ENCODE data around the gene KIAA1671. TPM values are rescaled to one million over a fixed set of nuclear protein-coding genes. Genes with fewer than 3 reads are reported as not detected.

KIAA1671 gene
- polyA plus RNA-seq, 1 donor (not counting 4 experiments of a cell fraction or from before 2014, with no cell fraction given) = 17.4 TPM

DNA sequence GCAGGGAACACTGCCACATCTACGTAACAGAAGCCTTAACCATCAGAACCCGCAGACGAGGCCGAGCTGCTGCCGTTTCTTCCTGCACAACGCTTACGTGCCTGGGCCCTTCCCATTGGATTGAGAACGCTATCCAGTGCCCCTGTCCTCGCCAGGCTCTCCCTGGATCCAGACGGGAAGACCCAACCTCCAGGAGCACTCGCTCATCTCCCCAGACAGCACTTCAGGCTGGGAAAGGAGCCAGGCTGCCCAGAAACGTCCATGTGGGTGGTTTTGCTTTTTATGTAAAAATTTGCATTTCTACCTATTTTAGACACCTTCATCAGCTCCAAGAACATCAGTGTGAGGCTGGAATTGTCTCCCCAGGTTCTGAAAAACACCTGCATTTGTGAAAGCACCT is 239.9 kb downstream of the KIAA1671 start:
- TF ChIP-seq, protein P1, sequence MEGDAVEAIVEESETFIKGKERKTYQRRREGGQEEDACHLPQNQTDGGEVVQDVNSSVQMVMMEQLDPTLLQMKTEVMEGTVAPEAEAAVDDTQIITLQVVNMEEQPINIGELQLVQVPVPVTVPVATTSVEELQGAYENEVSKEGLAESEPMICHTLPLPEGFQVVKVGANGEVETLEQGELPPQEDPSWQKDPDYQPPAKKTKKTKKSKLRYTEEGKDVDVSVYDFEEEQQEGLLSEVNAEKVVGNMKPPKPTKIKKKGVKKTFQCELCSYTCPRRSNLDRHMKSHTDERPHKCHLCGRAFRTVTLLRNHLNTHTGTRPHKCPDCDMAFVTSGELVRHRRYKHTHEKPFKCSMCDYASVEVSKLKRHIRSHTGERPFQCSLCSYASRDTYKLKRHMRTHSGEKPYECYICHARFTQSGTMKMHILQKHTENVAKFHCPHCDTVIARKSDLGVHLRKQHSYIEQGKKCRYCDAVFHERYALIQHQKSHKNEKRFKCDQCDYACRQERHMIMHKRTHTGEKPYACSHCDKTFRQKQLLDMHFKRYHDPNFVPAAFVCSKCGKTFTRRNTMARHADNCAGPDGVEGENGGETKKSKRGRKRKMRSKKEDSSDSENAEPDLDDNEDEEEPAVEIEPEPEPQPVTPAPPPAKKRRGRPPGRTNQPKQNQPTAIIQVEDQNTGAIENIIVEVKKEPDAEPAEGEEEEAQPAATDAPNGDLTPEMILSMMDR (optimal IDR thresholded peaks at IDR 0.05 in 1 of 3, IDR thresholded peaks at IDR 0.05 in 1 of 3, conservative IDR thresholded peaks at IDR 0.05 in 1 of 3; ENCODE audit: extremely low read depth in 1 of 3, insufficient read depth in 2 of 3, low read length in 3 of 3) = no peak
- no peak for TF ChIP-seq EZH2 (IDR thresholded peaks at IDR 0.05; ENCODE audit: low read length)
- FAIRE-seq (no peak), DNase-seq (ENCODE audit: low read depth, low spot score) (no peak)
- Histone ChIP-seq H3K79me2 (ENCODE audit: control insufficient read depth, insufficient read depth, low read length) (no peaks in the 10 kb centered on the region), H4K20me1 (ENCODE audit: control insufficient read depth, extremely low read depth, insufficient read depth, low read length) (no peaks in the 10 kb centered on the region), H3K4me3 (ENCODE audit: control insufficient read depth in 2 of 3, extremely low read depth in 1 of 3, insufficient read depth in 2 of 3, low read depth in 1 of 3, low read length in 3 of 3) (no peak overlapping the region), H3K36me3 (ENCODE audit: control insufficient read depth in 2 of 2, extremely low read depth in 1 of 2, insufficient read depth in 2 of 2, low read length in 2 of 2) (peaks cover 16 to 30% of the 10 kb centered on the region in 2 experiments), H3K9ac (ENCODE audit: control insufficient read depth, extremely low read depth, insufficient read depth, low read length) (no peak overlapping the region), H3K27me3 (ENCODE audit: control insufficient read depth, extremely low read depth, insufficient read depth, low read length) (no peaks in the 10 kb centered on the region), H3K4me1 (ENCODE audit: control insufficient read depth, extremely low read depth, insufficient read depth, low read length) (no peaks in the 10 kb centered on the region), H3K4me2 (ENCODE audit: control insufficient read depth, extremely low read depth, insufficient read depth, low read depth, low read length) (no peak overlapping the region), H2AFZ (ENCODE audit: control insufficient read depth, low read length) (no peak overlapping the region), H3K9me1 (ENCODE audit: control insufficient read depth, extremely low read depth, insufficient read depth, low read length) (peaks cover 2% of the 10 kb centered on the region), H3K27ac (ENCODE audit: control insufficient read depth, insufficient read depth, low read length) (no peak overlapping the region), H3K9me3 (ENCODE audit: control insufficient read depth, low read depth, low read length) (no peaks in the 10 kb centered on the region)
- dilution Hi-C loops (cut with MboI; ENCODE audit: extremely low pct_ligation_motif_present, low sequenced_read_pairs) = no loop called here

DNA sequence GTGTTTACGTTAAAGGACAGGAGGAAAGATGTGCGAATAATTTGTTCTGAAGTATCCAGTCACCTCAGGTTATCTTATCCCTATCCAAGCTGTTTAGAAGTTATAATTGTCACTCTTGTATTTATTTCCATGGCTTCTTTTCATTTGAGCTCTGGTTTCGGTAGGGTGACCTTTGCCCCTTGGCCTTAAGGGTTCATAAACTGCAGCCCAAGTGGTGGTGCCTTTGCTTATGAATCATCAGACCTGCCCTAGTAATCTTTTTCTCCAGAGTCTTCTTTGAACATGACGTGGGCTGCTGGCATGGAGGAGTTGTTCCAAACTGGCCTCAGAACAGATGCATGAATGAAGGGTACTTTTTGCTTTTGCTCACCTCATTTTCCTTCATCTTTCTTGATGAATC is 240.6 kb downstream of the KIAA1671 start:
- H3K36me3 ChIP-seq (ENCODE audit: control insufficient read depth in 2 of 2, extremely low read depth in 1 of 2, insufficient read depth in 2 of 2, low read length in 2 of 2) = peaks cover 22 to 30% of the 10 kb centered on the region in 2 experiments
- DNase-seq (ENCODE audit: low read depth, low spot score) (no peak), FAIRE-seq (no peak)
- H3K4me1 ChIP-seq (ENCODE audit: control insufficient read depth, extremely low read depth, insufficient read depth, low read length) = no peaks in the 10 kb centered on the region
- H3K4me3 ChIP-seq (ENCODE audit: control insufficient read depth in 2 of 3, extremely low read depth in 1 of 3, insufficient read depth in 2 of 3, low read depth in 1 of 3, low read length in 3 of 3) = no peak overlapping the region
- H3K27ac ChIP-seq (ENCODE audit: control insufficient read depth, insufficient read depth, low read length) = no peak overlapping the region
- H4K20me1 ChIP-seq (ENCODE audit: control insufficient read depth, extremely low read depth, insufficient read depth, low read length) = no peaks in the 10 kb centered on the region
- H3K79me2 ChIP-seq (ENCODE audit: control insufficient read depth, insufficient read depth, low read length) = no peaks in the 10 kb centered on the region
- TF ChIP-seq EZH2 (IDR thresholded peaks at IDR 0.05; ENCODE audit: low read length) = no peak
- TF ChIP-seq, protein P1 (optimal IDR thresholded peaks at IDR 0.05 in 1 of 3, IDR thresholded peaks at IDR 0.05 in 1 of 3, conservative IDR thresholded peaks at IDR 0.05 in 1 of 3; ENCODE audit: extremely low read depth in 1 of 3, insufficient read depth in 2 of 3, low read length in 3 of 3) = no peak
- H3K27me3 ChIP-seq (ENCODE audit: control insufficient read depth, extremely low read depth, insufficient read depth, low read length) = no peaks in the 10 kb centered on the region
- H3K9me3 ChIP-seq (ENCODE audit: control insufficient read depth, low read depth, low read length) = no peaks in the 10 kb centered on the region
- H3K9ac ChIP-seq (ENCODE audit: control insufficient read depth, extremely low read depth, insufficient read depth, low read length) = no peak overlapping the region
- H3K9me1 ChIP-seq (ENCODE audit: control insufficient read depth, extremely low read depth, insufficient read depth, low read length) = peaks cover 2% of the 10 kb centered on the region
- no peak overlapping the region for H2AFZ ChIP-seq (ENCODE audit: control insufficient read depth, low read length)
- no peak overlapping the region for H3K4me2 ChIP-seq (ENCODE audit: control insufficient read depth, extremely low read depth, insufficient read depth, low read depth, low read length)
- dilution Hi-C loops (cut with MboI; ENCODE audit: extremely low pct_ligation_motif_present, low sequenced_read_pairs) = no loop called here

All from keratinocyte (primary cell).